AG04449 (cell line): ENCODE data around the gene RUBCNL.

Experiments used
- CTCF ChIA-PET: fragments of 350-600 bp; formaldehyde crosslinking; extraction: SDS; loops from one replicate; lab custom pipeline; 2021; ENCODE audit warnings: antibody characterized with exemption; lab: Yijun Ruan, JAX
- POLR2A ChIA-PET: fragments of 400-600, 350-600 bp; formaldehyde crosslinking; extraction: SDS; loops from one replicate; lab custom pipeline; 2020; ENCODE audit warnings: antibody characterized with exemption, inconsistent platforms; lab: Yijun Ruan, JAX
- DNase-seq: peaks from one replicate; pipeline ENCODE4 v3.0.0-alpha.2; 2010; ENCODE audit warnings: low read depth, low spot score
- H3K4me3 ChIP-seq: 2 replicates; pipeline ENCODE4 v1.5.1; 2011; ENCODE audit warnings: low read depth, mild to moderate bottlenecking, control low read depth, low read length
- CTCF ChIP-seq: IDR thresholded peaks from one replicate; pipeline ENCODE4 v1.5.1; 2011; ENCODE audit warnings: mild to moderate bottlenecking, moderate library complexity, low read length, control low read depth, inconsistent platforms; ENCODE audit not compliant: insufficient read depth; ENCODE audit errors: missing control alignments

Gene RUBCNL

GRCh38 chr13:46321494-46322225, 65.4 kb downstream of the RUBCNL start:
- TF ChIP-seq CTCF = peak; percentile 72
- no peak for DNase-seq
- no peak overlapping the region for H3K4me3 ChIP-seq
- ChIA-PET POLR2A (no interaction called here), CTCF (interaction anchor here (0.6 to 6.0 kb wide), 32 partner anchors 8 to 698 kb away, joined by 3 to 44 read pairs (median 4); no protein-coding TSS in a partner anchor)

GRCh38 chr13:46320821-46321220, 66.2 kb downstream of the RUBCNL start:
- no peak for DNase-seq
- H3K4me3 ChIP-seq = no peak overlapping the region
- TF ChIP-seq CTCF = no peak
- ChIA-PET CTCF (interaction anchor here (0.5 to 6.0 kb wide), 23 partner anchors 9 to 697 kb away, joined by 3 to 44 read pairs (median 5); no protein-coding TSS in a partner anchor), POLR2A (no interaction called here)

- H3K4me3 ChIP-seq = no peak overlapping the region
- no peak for DNase-seq
- ChIA-PET CTCF (interaction anchor here (0.5 to 6.0 kb wide), 12 partner anchors 9 to 697 kb away, joined by 3 to 44 read pairs (median 10); no protein-coding TSS in a partner anchor), POLR2A (no interaction called here)
- TF ChIP-seq CTCF = no peak
Observed at GRCh38 chr13:46320406-46320805, 66.6 kb downstream of the RUBCNL start.

- POLR2A ChIA-PET = no interaction called here
- H3K4me3 ChIP-seq = no peak overlapping the region
- CTCF ChIA-PET = interaction anchor here (0.9 to 6.0 kb wide), 4 partner anchors 23 to 695 kb away, joined by 3 to 40 read pairs (median 11); no protein-coding TSS in a partner anchor
- DNase-seq = no peak
- no peak for TF ChIP-seq CTCF
Observed at GRCh38 chr13:46318986-46319385, 68.1 kb downstream of the RUBCNL start.

- no peak for DNase-seq
- CTCF ChIA-PET = interaction anchor here (0.8 to 5.2 kb wide), 8 partner anchors 9 to 510 kb away, joined by 3 to 23 read pairs (median 4); no protein-coding TSS in a partner anchor
- peak; percentile 17 for TF ChIP-seq CTCF
- POLR2A ChIA-PET = interaction anchor here (1.0 kb wide), 1 partner anchor 20 kb away, joined by 3 read pairs; no protein-coding TSS in a partner anchor
- no peak overlapping the region for H3K4me3 ChIP-seq
Observed at GRCh38 chr13:46317120-46317519, 69.9 kb downstream of the RUBCNL start.

- H3K4me3 ChIP-seq = no peak overlapping the region
- ChIA-PET CTCF (interaction anchor here (1.0 to 5.2 kb wide), 5 partner anchors 10 to 509 kb away, joined by 3 to 23 read pairs (median 10); no protein-coding TSS in a partner anchor), POLR2A (no interaction called here)
- TF ChIP-seq CTCF = no peak
- DNase-seq = no peak
Observed at GRCh38 chr13:46315491-46316075, 71.5 kb downstream of the RUBCNL start.
